A549 (cell line): Measurements from ENCODE around the gene DNAJB6. TPM values are rescaled to one million over a fixed set of nuclear protein-coding genes. Genes with fewer than 3 reads are reported as not detected.

ENCODE experiments used
- ATAC-seq, 2 experiments: fragments of 200-7000 bp in 1 of 2; fragments of >200 bp in 1 of 2; cut with Nextera tagmentation in 1 of 2; cut with Tn5 transposase in 1 of 2; 3 replicates each; pipeline versions ENCODE4 v1.8.0 to v1.9.1; 2018 to 2020; ENCODE audit warnings: mild to moderate bottlenecking in 1 of 2, moderate library complexity in 1 of 2
- CTCF ChIA-PET: fragments of 300-600 bp; sonication (Branson Sonifier 250); formaldehyde crosslinking; extraction: SDS; loops from one replicate; lab custom pipeline; 2021; ENCODE audit warnings: antibody characterized with exemption, inconsistent platforms; lab: Yijun Ruan, JAX
- POLR2A ChIA-PET: fragments of 350-600 bp; formaldehyde crosslinking; extraction: SDS; loops from one replicate; lab custom pipeline; 2021; ENCODE audit warnings: antibody characterized with exemption, inconsistent platforms; lab: Yijun Ruan, JAX
- DNase-seq, 2 experiments: peaks; one replicate each; pipeline versions ENCODE4 v3.0.0 to v3.0.0-alpha.2; 2011 to 2016; ENCODE audit warnings: low read depth in 1 of 2, low spot score in 1 of 2
- FAIRE-seq: peaks from 2 replicates; lab custom pipeline; 2011; peaks lifted over from hg19 to GRCh38; lab: Jason Lieb, UNC
- H3K27ac ChIP-seq, 2 experiments: fragments of >200 bp; sonication (Bioruptor Twin); formaldehyde crosslinking; 3 replicates each; pipeline ENCODE4 v1.5.1; 2016 to 2017
- H3K4me1 ChIP-seq: fragments of >200 bp; sonication (Bioruptor Twin); formaldehyde crosslinking; 3 replicates; pipeline ENCODE4 v1.6.1; 2016
- H3K4me2 ChIP-seq: fragments of >200 bp; sonication (Bioruptor Twin); formaldehyde crosslinking; 3 replicates; pipeline ENCODE4 v1.6.1; 2016
- H3K4me3 ChIP-seq: fragments of >200 bp; sonication (Bioruptor Twin); formaldehyde crosslinking; 3 replicates; pipeline ENCODE4 v1.5.1; 2016
- H3K9me3 ChIP-seq: fragments of >200 bp; sonication (Bioruptor Twin); formaldehyde crosslinking; 3 replicates; pipeline ENCODE4 v1.6.1; 2016
- BHLHE40 ChIP-seq: IDR thresholded peaks from 2 replicates; pipeline ENCODE4 v1.6.1; 2012; ENCODE audit warnings: low read depth, low read length, inconsistent platforms
- CBX2 ChIP-seq: fragments of 200-600 bp; sonication (generic); IDR thresholded peaks from 2 replicates; pipeline ENCODE4 v1.6.1; 2016; ENCODE audit warnings: low read depth, mild to moderate bottlenecking, borderline replicate concordance
- CBX8 ChIP-seq: fragments of 200-600 bp; sonication (generic); IDR thresholded peaks from 2 replicates; pipeline ENCODE4 v1.6.1; 2016
- CHD4 ChIP-seq: fragments of 200-600 bp; sonication (generic); IDR thresholded peaks from 2 replicates; pipeline ENCODE4 v1.6.1; 2016; ENCODE audit warnings: antibody characterized with exemption, mild to moderate bottlenecking, borderline replicate concordance
- CTCF ChIP-seq: fragments of >200 bp; sonication (Bioruptor Twin); formaldehyde crosslinking; IDR thresholded peaks from 3 replicates; pipeline ENCODE4 v1.5.1; 2016
- ELK1 ChIP-seq: fragments of 150-350 bp; IDR thresholded peaks from 2 replicates; pipeline ENCODE4 v1.6.1; 2014; ENCODE audit warnings: low read depth, mild to moderate bottlenecking, low read length
- FOSB ChIP-seq: fragments of 250-450 bp; sonication (Bioruptor Pico); IDR thresholded peaks from 2 replicates; pipeline ENCODE4 v1.5.0; 2020; ENCODE audit warnings: mild to moderate bottlenecking, moderate library complexity
- HDAC2 ChIP-seq: fragments of 200-600 bp; sonication (generic); IDR thresholded peaks from 2 replicates; pipeline ENCODE4 v1.6.1; 2016
- HEYL ChIP-seq: fragments of 250-450 bp; sonication (Bioruptor Pico); IDR thresholded peaks from 2 replicates; pipeline ENCODE4 v1.8.0; 2021; ENCODE audit warnings: mild to moderate bottlenecking, moderate library complexity
- HOXA7 ChIP-seq: fragments of 250-450 bp; sonication (Bioruptor Pico); IDR thresholded peaks from 2 replicates; pipeline ENCODE4 v1.5.0; 2020; ENCODE audit warnings: mild to moderate bottlenecking, moderate library complexity
- JUN ChIP-seq, 2 experiments: fragments of >200 bp; sonication (Bioruptor Twin); formaldehyde crosslinking; IDR thresholded peaks; 2 replicates in 1 of 2; 3 replicates in 1 of 2; pipeline ENCODE4 v1.6.1; 2016 to 2017
- MAX ChIP-seq: IDR thresholded peaks from 2 replicates; pipeline ENCODE4 v1.6.1; 2012
- MYC ChIP-seq: IDR thresholded peaks from 2 replicates; pipeline ENCODE4 v1.6.1; 2012; ENCODE audit warnings: mild to moderate bottlenecking, inconsistent platforms, low read length, improper control_type of control experiment, borderline replicate concordance
- NFE2L2 ChIP-seq: fragments of 150-350 bp; conservative IDR thresholded peaks from 2 replicates; pipeline ENCODE4 v1.6.1; 2014; ENCODE audit warnings: low read length
- PHF8 ChIP-seq: fragments of 200-600 bp; sonication (generic); IDR thresholded peaks from 2 replicates; pipeline ENCODE4 v1.6.1; 2016; ENCODE audit warnings: low read depth, mild to moderate bottlenecking, antibody characterized with exemption, moderate library complexity, borderline replicate concordance
- POLR2AphosphoS2 ChIP-seq: conservative IDR thresholded peaks from 2 replicates; pipeline ENCODE4 v1.6.1; 2012; ENCODE audit warnings: low read length, improper control_type of control experiment, inconsistent platforms
- RARB ChIP-seq: fragments of 250-450 bp; sonication (Bioruptor Pico); IDR thresholded peaks from 2 replicates; pipeline ENCODE4 v1.8.0; 2021; ENCODE audit warnings: mild to moderate bottlenecking, moderate library complexity
- RCOR1 ChIP-seq: fragments of 150-350 bp; IDR thresholded peaks from 2 replicates; pipeline ENCODE4 v1.6.1; 2014; ENCODE audit warnings: antibody characterized with exemption, low read length, low read depth
- REST ChIP-seq: fragments of 200-600 bp; sonication (generic); IDR thresholded peaks from 2 replicates; pipeline ENCODE4 v1.6.1; 2016; ENCODE audit warnings: antibody characterized with exemption, mild to moderate bottlenecking, moderate library complexity
- RFX5 ChIP-seq: fragments of 450-650 bp; IDR thresholded peaks from 2 replicates; pipeline ENCODE4 v1.7.1; 2014; ENCODE audit warnings: antibody characterized with exemption, mild to moderate bottlenecking, moderate library complexity
- RNF2 ChIP-seq: fragments of 200-600 bp; sonication (generic); IDR thresholded peaks from 2 replicates; pipeline ENCODE4 v1.6.1; 2016; ENCODE audit warnings: low read depth, mild to moderate bottlenecking, antibody characterized with exemption, moderate library complexity, borderline replicate concordance
- SMC3 ChIP-seq: fragments of >200 bp; sonication (Bioruptor Twin); formaldehyde crosslinking; IDR thresholded peaks from 3 replicates; pipeline ENCODE4 v1.6.1; 2018; ENCODE audit warnings: inconsistent platforms
- SREBF2 ChIP-seq: fragments of 450-650 bp; IDR thresholded peaks from 2 replicates; pipeline ENCODE4 v1.6.1; 2014; ENCODE audit warnings: mild to moderate bottlenecking, moderate library complexity
- USF2 ChIP-seq: fragments of 450-650 bp; IDR thresholded peaks from 2 replicates; pipeline ENCODE4 v1.6.1; 2014; ENCODE audit warnings: antibody characterized with exemption
- ZFP36 ChIP-seq: fragments of 450-650 bp; IDR thresholded peaks from 2 replicates; pipeline ENCODE4 v1.6.1; 2014; ENCODE audit warnings: borderline replicate concordance; ENCODE audit not compliant: partially characterized antibody
- WGBS: methylation state at CpG from one replicate; pipeline ENCODE4 v1.1.6; 2017; ENCODE audit errors: missing lambda C conversion rate; 5-methylcytosine and 5-hydroxymethylcytosine counted together
- polyA plus RNA-seq, 4 experiments: library from polyadenylated mRNA; depleted of rRNA in 3 of 4; stranded (reverse); fragments of >200 nt; fragmentation: RNase III in 1 of 4; extraction: RNeasy Plus Mini Kit Qiagen cat#74134 plus additional on column Dnase treatment in 1 of 4; gene quantifications; 2 replicates in 3 of 4; 3 replicates in 1 of 4; pipeline ENCODE4 v1.2.3, GENCODE V29; 2011 to 2017
- TF ChIP-seq, protein P1 (sequence below): IDR thresholded peaks from 2 replicates; pipeline ENCODE4 v1.6.1; 2012
- TF ChIP-seq, protein P2 (sequence below): fragments of 250-450 bp; sonication (Bioruptor Pico); IDR thresholded peaks from 2 replicates; pipeline ENCODE4 v1.5.0; 2021; ENCODE audit warnings: mild to moderate bottlenecking, moderate library complexity, borderline replicate concordance

DNAJB6 gene
- polyA plus RNA-seq, 2 of the 4 experiments (the other 2 are of a cell fraction), result 117 to 136 TPM

- ChIA-PET POLR2A (no interaction called here), CTCF (no interaction called here)
- H3K27ac ChIP-seq, result no peak overlapping the region
- WGBS, result 50% methylated on average over 10 of the region's 10 CpGs
- DNase-seq (no peak), ATAC-seq (no peak; a peak in 1 of 6 replicates), FAIRE-seq (no peak)
- H3K9me3 ChIP-seq, result no peaks in the 10 kb centered on the region
- no peak overlapping the region for H3K4me3 ChIP-seq
- H3K4me2 ChIP-seq, result no peak overlapping the region
- no peaks in the 10 kb centered on the region for H3K4me1 ChIP-seq
- TF ChIP-seq FOSB (CRISPR knock-in tag), result no peak
- TF ChIP-seq HOXA7 (CRISPR knock-in tag), result no peak
- no peak for TF ChIP-seq CTCF
- no peak for TF ChIP-seq ZFP36
- no peak for TF ChIP-seq NFE2L2
- no peak for TF ChIP-seq RNF2
- TF ChIP-seq MAX, result no peak
- no peak for TF ChIP-seq POLR2AphosphoS2
- TF ChIP-seq HDAC2, result no peak
- TF ChIP-seq CBX2, result no peak
- TF ChIP-seq CHD4, result no peak
- TF ChIP-seq, protein P1, sequence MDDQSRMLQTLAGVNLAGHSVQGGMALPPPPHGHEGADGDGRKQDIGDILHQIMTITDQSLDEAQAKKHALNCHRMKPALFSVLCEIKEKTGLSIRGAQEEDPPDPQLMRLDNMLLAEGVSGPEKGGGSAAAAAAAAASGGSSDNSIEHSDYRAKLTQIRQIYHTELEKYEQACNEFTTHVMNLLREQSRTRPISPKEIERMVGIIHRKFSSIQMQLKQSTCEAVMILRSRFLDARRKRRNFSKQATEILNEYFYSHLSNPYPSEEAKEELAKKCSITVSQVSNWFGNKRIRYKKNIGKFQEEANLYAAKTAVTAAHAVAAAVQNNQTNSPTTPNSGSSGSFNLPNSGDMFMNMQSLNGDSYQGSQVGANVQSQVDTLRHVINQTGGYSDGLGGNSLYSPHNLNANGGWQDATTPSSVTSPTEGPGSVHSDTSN, result no peak
- no peak for TF ChIP-seq RCOR1
- no peak for TF ChIP-seq JUN (IDR thresholded peaks at IDR 0.05)
- TF ChIP-seq HEYL (CRISPR knock-in tag), result no peak
- TF ChIP-seq REST, result no peak
- TF ChIP-seq USF2, result no peak
- no peak for TF ChIP-seq BHLHE40
Measured at GRCh38 chr7:157462840-157463239, 126.0 kb downstream of the DNAJB6 start.

DNA sequence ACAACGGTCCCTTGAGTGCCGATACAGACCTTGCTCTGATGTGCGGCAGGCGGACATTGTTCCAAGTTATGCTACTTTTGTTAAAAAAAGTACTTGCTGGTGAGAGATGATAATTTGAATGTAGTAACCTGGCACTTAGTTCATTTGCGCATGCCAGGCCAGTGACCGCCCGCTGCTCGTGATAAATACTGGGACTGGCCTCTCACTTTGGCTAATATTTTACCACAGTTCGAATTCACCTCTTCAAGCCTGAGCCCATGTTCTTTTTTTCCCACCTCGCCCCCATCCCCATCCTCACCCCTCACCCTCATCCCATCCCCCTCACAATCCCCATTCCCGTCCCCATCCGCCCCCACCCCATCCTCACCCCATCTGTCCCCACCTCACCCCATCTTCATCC lies 126.4 kb downstream of the DNAJB6 start:
- no peak overlapping the region for H3K4me2 ChIP-seq
- H3K27ac ChIP-seq, result no peak overlapping the region
- ATAC-seq, result no peak
- WGBS, result 63% methylated on average over 10 of the region's 12 CpGs
- no peak overlapping the region for H3K4me3 ChIP-seq
- H3K9me3 ChIP-seq, result no peaks in the 10 kb centered on the region
- no peaks in the 10 kb centered on the region for H3K4me1 ChIP-seq
- ChIA-PET POLR2A (no interaction called here), CTCF (no interaction called here)
- no peak for DNase-seq
- no peak for FAIRE-seq
- no peak for TF ChIP-seq HEYL (CRISPR knock-in tag)
- no peak for TF ChIP-seq CBX8
- no peak for TF ChIP-seq MYC
- no peak for TF ChIP-seq FOSB (CRISPR knock-in tag)
- TF ChIP-seq BHLHE40, result no peak
- no peak for TF ChIP-seq PHF8
- no peak for TF ChIP-seq ELK1
- no peak for TF ChIP-seq HOXA7 (CRISPR knock-in tag)
- TF ChIP-seq USF2, result no peak
- TF ChIP-seq, protein P2, sequence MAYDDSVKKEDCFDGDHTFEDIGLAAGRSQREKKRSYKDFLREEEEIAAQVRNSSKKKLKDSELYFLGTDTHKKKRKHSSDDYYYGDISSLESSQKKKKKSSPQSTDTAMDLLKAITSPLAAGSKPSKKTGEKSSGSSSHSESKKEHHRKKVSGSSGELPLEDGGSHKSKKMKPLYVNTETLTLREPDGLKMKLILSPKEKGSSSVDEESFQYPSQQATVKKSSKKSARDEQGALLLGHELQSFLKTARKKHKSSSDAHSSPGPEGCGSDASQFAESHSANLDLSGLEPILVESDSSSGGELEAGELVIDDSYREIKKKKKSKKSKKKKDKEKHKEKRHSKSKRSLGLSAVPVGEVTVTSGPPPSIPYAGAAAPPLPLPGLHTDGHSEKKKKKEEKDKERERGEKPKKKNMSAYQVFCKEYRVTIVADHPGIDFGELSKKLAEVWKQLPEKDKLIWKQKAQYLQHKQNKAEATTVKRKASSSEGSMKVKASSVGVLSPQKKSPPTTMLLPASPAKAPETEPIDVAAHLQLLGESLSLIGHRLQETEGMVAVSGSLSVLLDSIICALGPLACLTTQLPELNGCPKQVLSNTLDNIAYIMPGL (CRISPR knock-in tag), result no peak
- no peak for TF ChIP-seq SREBF2
- no peak for TF ChIP-seq HDAC2
- no peak for TF ChIP-seq RARB
- no peak for TF ChIP-seq CBX2
- TF ChIP-seq RFX5, result no peak
- TF ChIP-seq SMC3, result no peak
